Loucy (cell line): ENCODE results near the gene FGD3.

ENCODE experiments used
- H2AFZ ChIP-seq: fragments of 200-600 bp; sonication (generic); 2 replicates; pipeline ENCODE4 v1.6.0; 2016; ENCODE audit warnings: antibody characterized with exemption, mild to moderate bottlenecking, low read length, moderate library complexity
- H3F3A ChIP-seq: fragments of 200-600 bp; 2 replicates; pipeline ENCODE4 v1.6.0; 2016; ENCODE audit warnings: antibody characterized with exemption, low read depth, mild to moderate bottlenecking
- H3K27me3 ChIP-seq: fragments of 200-600 bp; sonication (generic); 2 replicates; pipeline ENCODE4 v1.6.1; 2014; ENCODE audit warnings: low read length, mild to moderate bottlenecking; ENCODE audit not compliant: insufficient read depth, poor library complexity, severe bottlenecking
- H3K36me3 ChIP-seq: fragments of 200-600 bp; sonication (generic); 2 replicates; pipeline ENCODE4 v1.6.1; 2016; ENCODE audit warnings: low read length; ENCODE audit not compliant: insufficient read depth
- H3K4me1 ChIP-seq: fragments of 200-600 bp; sonication (generic); 2 replicates; pipeline ENCODE4 v1.5.1; 2014; ENCODE audit warnings: low read length, mild to moderate bottlenecking; ENCODE audit not compliant: insufficient read depth, poor library complexity, severe bottlenecking
- H3K4me2 ChIP-seq: fragments of 200-600 bp; sonication (generic); 2 replicates; pipeline ENCODE4 v1.6.0; 2014; ENCODE audit warnings: antibody characterized with exemption, low read length, low read depth, mild to moderate bottlenecking; ENCODE audit not compliant: poor library complexity, severe bottlenecking
- H3K4me3 ChIP-seq: fragments of 200-600 bp; sonication (generic); 2 replicates; pipeline ENCODE4 v1.5.1; 2014; ENCODE audit warnings: low read length, mild to moderate bottlenecking, mixed read lengths; ENCODE audit not compliant: poor library complexity, severe bottlenecking
- H3K79me2 ChIP-seq: fragments of 200-600 bp; sonication (generic); 2 replicates; pipeline ENCODE4 v1.6.1; 2014; ENCODE audit warnings: low read length; ENCODE audit not compliant: insufficient read depth
- H3K9ac ChIP-seq: fragments of 200-600 bp; sonication (generic); 2 replicates; pipeline ENCODE4 v1.6.0; 2014; ENCODE audit warnings: mild to moderate bottlenecking, low read depth, low read length, moderate library complexity; ENCODE audit not compliant: poor library complexity, severe bottlenecking
- H3K9me2 ChIP-seq: fragments of 200-600 bp; sonication (generic); replicated peaks from 2 replicates; pipeline ENCODE4 v1.6.1; 2016; ENCODE audit warnings: low read depth, low read length, mixed read lengths
- H3K9me3 ChIP-seq: fragments of 200-600 bp; sonication (generic); 2 replicates; pipeline ENCODE4 v1.6.1; 2014; ENCODE audit warnings: mild to moderate bottlenecking, antibody characterized with exemption, low read length, low read depth; ENCODE audit not compliant: insufficient read depth
- H4K20me1 ChIP-seq: fragments of 200-600 bp; sonication (generic); 2 replicates; pipeline ENCODE4 v1.6.0; 2014; ENCODE audit warnings: antibody characterized with exemption, low read length, mild to moderate bottlenecking; ENCODE audit not compliant: insufficient read depth, poor library complexity, severe bottlenecking
- EZH2phosphoT487 ChIP-seq: fragments of 200-600 bp; IDR thresholded peaks from 2 replicates; pipeline ENCODE4 v1.6.1; 2018; ENCODE audit warnings: antibody characterized with exemption, mild to moderate bottlenecking, moderate library complexity, borderline replicate concordance
- TF ChIP-seq, protein P1 (sequence below): fragments of 200-600 bp; sonication (generic); conservative IDR thresholded peaks from 2 replicates; pipeline ENCODE4 v1.5.1; 2014; ENCODE audit warnings: mild to moderate bottlenecking, antibody characterized with exemption, low read length

FGD3 gene

GRCh38 chr9:92979283-92980056 is 32.1 kb downstream of the FGD3 start:
- H3F3A ChIP-seq, result no peaks in the 10 kb centered on the region
- H3K9ac ChIP-seq, result no peak overlapping the region
- H3K9me3 ChIP-seq, result peaks cover 28% of the 10 kb centered on the region
- peak overlapping the region; percentile 41 for H3K4me3 ChIP-seq
- H3K4me1 ChIP-seq, result peaks cover 17% of the 10 kb centered on the region
- H2AFZ ChIP-seq, result no peak overlapping the region
- peaks cover 26% of the 10 kb centered on the region for H4K20me1 ChIP-seq
- H3K27me3 ChIP-seq, result no peaks in the 10 kb centered on the region
- no peak for TF ChIP-seq EZH2phosphoT487
- TF ChIP-seq, protein P1, sequence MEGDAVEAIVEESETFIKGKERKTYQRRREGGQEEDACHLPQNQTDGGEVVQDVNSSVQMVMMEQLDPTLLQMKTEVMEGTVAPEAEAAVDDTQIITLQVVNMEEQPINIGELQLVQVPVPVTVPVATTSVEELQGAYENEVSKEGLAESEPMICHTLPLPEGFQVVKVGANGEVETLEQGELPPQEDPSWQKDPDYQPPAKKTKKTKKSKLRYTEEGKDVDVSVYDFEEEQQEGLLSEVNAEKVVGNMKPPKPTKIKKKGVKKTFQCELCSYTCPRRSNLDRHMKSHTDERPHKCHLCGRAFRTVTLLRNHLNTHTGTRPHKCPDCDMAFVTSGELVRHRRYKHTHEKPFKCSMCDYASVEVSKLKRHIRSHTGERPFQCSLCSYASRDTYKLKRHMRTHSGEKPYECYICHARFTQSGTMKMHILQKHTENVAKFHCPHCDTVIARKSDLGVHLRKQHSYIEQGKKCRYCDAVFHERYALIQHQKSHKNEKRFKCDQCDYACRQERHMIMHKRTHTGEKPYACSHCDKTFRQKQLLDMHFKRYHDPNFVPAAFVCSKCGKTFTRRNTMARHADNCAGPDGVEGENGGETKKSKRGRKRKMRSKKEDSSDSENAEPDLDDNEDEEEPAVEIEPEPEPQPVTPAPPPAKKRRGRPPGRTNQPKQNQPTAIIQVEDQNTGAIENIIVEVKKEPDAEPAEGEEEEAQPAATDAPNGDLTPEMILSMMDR, result no peak
- peaks cover 64% of the 10 kb centered on the region for H3K36me3 ChIP-seq
- H3K4me2 ChIP-seq, result peak overlapping the region; percentile 42
- peaks cover 91% of the 10 kb centered on the region for H3K79me2 ChIP-seq
- H3K9me2 ChIP-seq, result no peaks in the 10 kb centered on the region

DNA sequence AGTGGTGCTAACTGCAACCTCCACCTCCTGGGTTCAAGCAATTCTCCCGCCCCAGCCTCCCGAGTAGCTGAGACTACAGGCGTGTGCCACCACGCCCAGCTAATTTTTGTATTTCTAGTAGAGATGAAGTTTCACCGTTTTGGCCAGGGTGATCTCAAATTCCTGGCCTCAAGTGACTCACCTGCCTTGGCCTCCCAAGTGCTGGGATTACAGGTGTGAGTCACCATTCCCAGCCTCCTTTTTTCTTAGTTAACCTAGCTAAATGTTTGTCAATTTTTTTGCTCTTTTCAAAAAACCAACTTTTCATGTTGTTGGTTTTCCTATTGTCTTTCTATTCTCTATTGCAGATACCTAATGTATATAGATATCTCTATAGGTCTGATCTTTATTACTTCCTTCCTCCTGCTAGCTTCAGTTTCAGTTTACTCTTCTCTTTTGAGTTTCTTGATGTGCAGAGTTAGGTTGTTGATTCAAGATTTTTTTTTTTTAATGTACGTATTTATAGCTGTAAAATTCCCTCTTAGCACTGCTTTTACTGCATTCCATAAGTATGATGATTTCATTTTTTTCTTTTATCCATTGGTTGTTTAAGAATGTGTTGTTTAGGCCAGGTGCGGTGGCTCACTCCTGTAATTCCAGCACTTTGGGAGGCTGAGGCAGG is 32.9 kb downstream of the FGD3 start:
- H3K4me1 ChIP-seq, result peaks cover 17% of the 10 kb centered on the region
- peaks cover 31% of the 10 kb centered on the region for H3K9me3 ChIP-seq
- peaks cover 91% of the 10 kb centered on the region for H3K79me2 ChIP-seq
- TF ChIP-seq, protein P1, result no peak
- no peak for TF ChIP-seq EZH2phosphoT487
- no peaks in the 10 kb centered on the region for H3K27me3 ChIP-seq
- H3K4me3 ChIP-seq, result peak overlapping the region; percentile 41
- H3K36me3 ChIP-seq, result peaks cover 65% of the 10 kb centered on the region
- no peak overlapping the region for H3K9ac ChIP-seq
- H3K4me2 ChIP-seq, result peak overlapping the region; percentile 42
- H2AFZ ChIP-seq, result no peak overlapping the region
- no peaks in the 10 kb centered on the region for H3F3A ChIP-seq
- peaks cover 18% of the 10 kb centered on the region for H4K20me1 ChIP-seq
- no peaks in the 10 kb centered on the region for H3K9me2 ChIP-seq

DNA sequence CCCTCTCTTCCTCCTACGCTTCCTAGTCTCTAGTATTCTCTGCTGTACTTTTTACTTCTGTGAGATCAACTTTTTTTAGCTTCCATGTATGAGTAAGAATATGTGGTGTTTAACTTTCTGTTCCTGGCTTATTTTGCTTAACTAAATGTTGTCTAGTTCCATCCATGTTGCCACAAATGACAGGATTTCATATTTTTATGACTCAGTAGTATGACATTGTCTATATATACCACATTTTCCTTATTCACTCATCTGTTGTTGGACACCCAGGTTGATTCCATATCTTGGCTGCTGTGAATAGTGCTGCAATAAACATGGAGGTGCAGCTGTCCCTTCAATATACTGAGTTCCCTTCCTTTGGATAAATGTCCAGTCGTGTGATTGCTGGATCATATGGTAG is 34.8 kb downstream of the FGD3 start:
- H3K4me3 ChIP-seq, result no peak overlapping the region
- H3K4me2 ChIP-seq, result no peak overlapping the region
- H3K27me3 ChIP-seq, result no peaks in the 10 kb centered on the region
- peaks cover 17% of the 10 kb centered on the region for H3K4me1 ChIP-seq
- peaks cover 55% of the 10 kb centered on the region for H3K36me3 ChIP-seq
- peaks cover 86% of the 10 kb centered on the region for H3K79me2 ChIP-seq
- H3K9ac ChIP-seq, result no peak overlapping the region
- H3F3A ChIP-seq, result no peaks in the 10 kb centered on the region
- H2AFZ ChIP-seq, result no peak overlapping the region
- TF ChIP-seq EZH2phosphoT487, result no peak
- TF ChIP-seq, protein P1, result no peak
- H3K9me3 ChIP-seq, result peaks cover 31% of the 10 kb centered on the region
- no peaks in the 10 kb centered on the region for H3K9me2 ChIP-seq
- peaks cover 6% of the 10 kb centered on the region for H4K20me1 ChIP-seq
